Measurements from ENCODE around the gene POLR1G.
A peak's percentile ranks its signal among the peaks of the same experiment; 100 is the strongest.

POLR1G gene

DNA sequence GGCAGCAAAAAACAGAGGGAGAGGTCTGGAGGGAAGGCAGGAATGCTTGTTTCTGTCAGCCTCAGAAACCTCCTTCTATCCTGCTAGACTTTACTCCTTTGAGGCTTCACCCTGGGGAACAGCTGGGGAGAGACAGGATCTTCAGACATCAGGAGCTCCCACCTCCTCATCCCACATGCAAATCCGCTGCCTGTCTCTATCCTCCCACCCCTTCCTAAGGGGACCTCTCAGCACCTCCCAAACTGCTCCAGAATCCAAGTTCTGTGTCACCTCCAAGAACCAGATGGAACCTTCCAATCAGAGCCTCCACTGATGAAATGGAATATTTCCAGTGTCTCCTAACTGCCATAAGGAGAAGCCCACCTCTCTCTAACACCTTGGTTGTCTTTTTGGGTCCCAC lies 26.3 kb upstream of the POLR1G start:
- H3K27me3 ChIP-seq (ENCODE audit: insufficient read depth, insufficient read length), result peaks cover 5% of the 10 kb centered on the region
- H3K36me3 ChIP-seq (ENCODE audit: insufficient read depth, insufficient read length, low read length), result peaks cover 7% of the 10 kb centered on the region
- TF ChIP-seq YY1 (IDR thresholded peaks at IDR 0.05; ENCODE audit: insufficient read depth, insufficient read length) (no peak), ZNF274 (IDR thresholded peaks at IDR 0.05; ENCODE audit: low read depth, low read length) (no peak), SUZ12 (IDR thresholded peaks at IDR 0.05; ENCODE audit: extremely low read depth, insufficient read depth, insufficient read length) (no peak)

DNA sequence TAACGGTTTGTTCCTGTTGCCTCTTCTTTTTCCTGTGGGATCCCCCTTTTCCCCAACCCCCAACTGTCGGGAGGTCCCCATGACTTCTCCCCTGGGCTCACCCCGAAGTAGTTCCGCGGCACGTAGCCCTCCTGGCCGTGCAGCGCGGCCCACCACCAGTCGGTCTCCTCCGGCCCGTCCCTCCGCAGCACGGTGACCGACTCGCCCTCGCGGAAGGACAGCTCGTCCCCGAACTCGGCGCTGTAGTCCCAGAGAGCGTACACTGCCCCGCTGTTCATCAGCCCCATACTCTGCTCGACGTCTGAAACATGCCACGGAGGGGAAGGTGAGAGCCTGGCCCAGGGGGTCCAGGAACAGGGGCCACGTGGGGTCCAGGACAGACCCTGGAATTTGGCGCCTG lies 24.0 kb upstream of the POLR1G start:
- Histone ChIP-seq H3K9ac (ENCODE audit: insufficient read length, low read depth) (no peak overlapping the region), H3K27me3 (ENCODE audit: insufficient read depth, insufficient read length) (peaks cover 17% of the 10 kb centered on the region), H3K9me3 (ENCODE audit: insufficient read depth, low read length) (no peaks in the 10 kb centered on the region), H3K4me3 (ENCODE audit: insufficient read length, low read depth) (no peak overlapping the region), H3K4me1 (ENCODE audit: insufficient read depth, insufficient read length) (no peaks in the 10 kb centered on the region), H3K36me3 (ENCODE audit: insufficient read depth, insufficient read length, low read length) (peaks cover 8% of the 10 kb centered on the region)
- TF ChIP-seq YY1 (IDR thresholded peaks at IDR 0.05; ENCODE audit: insufficient read depth, insufficient read length) (no peak), ZNF274 (IDR thresholded peaks at IDR 0.05; ENCODE audit: low read depth, low read length) (no peak), SUZ12 (IDR thresholded peaks at IDR 0.05; ENCODE audit: extremely low read depth, insufficient read depth, insufficient read length) (no peak)
- no peak for DNase-seq (ENCODE audit: low read depth, low spot score)

More for the DNA sequence above, 26.3 kb upstream of the POLR1G start:
- Histone ChIP-seq H3K9me3 (ENCODE audit: insufficient read depth, low read length) (no peaks in the 10 kb centered on the region), H3K4me3 (ENCODE audit: insufficient read length, low read depth) (no peak overlapping the region), H3K4me1 (ENCODE audit: insufficient read depth, insufficient read length) (no peaks in the 10 kb centered on the region), H3K9ac (ENCODE audit: insufficient read length, low read depth) (no peak overlapping the region)
- DNase-seq (ENCODE audit: low read depth, low spot score), result no peak

DNA sequence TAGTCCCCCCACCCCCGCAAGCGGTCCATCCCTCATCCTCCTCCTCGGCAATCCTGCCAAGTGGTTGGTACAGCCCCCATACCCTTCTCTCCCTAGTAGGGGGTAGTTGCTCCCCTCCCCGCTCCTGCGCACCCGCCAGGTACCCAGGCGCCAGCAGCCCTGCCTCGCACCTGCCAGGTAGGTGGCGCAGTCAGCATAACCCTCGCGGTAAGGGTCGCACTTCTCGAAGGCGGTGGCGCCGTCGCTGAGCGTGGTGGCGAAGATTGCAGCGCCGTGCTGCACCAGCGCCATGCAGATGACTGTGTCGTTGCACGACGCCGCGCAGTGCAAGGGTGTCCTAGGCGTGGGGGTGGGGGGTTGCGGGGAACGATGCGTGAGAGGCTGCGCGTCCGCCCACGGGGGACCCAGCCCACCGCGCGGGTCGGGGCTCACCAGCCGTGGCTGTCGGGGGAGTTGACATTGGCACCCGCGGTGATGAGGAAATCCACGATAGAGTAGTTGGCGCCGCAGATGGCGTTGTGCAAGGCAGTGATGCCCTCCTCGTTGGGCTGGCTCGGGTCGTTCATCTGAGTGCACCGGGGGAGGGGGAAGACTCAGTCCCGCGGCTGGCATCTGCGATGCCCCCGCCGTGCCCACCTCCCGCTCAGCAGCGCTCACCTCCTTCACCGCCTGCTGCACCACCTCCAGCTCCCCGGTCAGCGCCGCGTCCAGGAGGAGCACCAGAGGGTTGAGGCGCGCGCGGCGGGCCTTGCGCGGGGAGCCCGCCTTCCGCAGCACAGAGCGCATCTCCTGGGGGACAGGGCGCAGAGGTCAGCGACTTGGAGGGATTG lies 20.8 kb upstream of the POLR1G start:
- Histone ChIP-seq H3K36me3 (ENCODE audit: insufficient read depth, insufficient read length, low read length) (peaks cover 11% of the 10 kb centered on the region), H3K9me3 (ENCODE audit: insufficient read depth, low read length) (no peaks in the 10 kb centered on the region), H3K9ac (ENCODE audit: insufficient read length, low read depth) (peak overlapping the region; percentile 8), H3K4me3 (ENCODE audit: insufficient read length, low read depth) (no peak overlapping the region), H3K4me1 (ENCODE audit: insufficient read depth, insufficient read length) (no peaks in the 10 kb centered on the region), H3K27me3 (ENCODE audit: insufficient read depth, insufficient read length) (peaks cover 17% of the 10 kb centered on the region)
- TF ChIP-seq ZNF274 (IDR thresholded peaks at IDR 0.05; ENCODE audit: low read depth, low read length) (no peak), YY1 (IDR thresholded peaks at IDR 0.05; ENCODE audit: insufficient read depth, insufficient read length) (no peak), SUZ12 (IDR thresholded peaks at IDR 0.05; ENCODE audit: extremely low read depth, insufficient read depth, insufficient read length) (no peak)
- no peak for DNase-seq (ENCODE audit: low read depth, low spot score)

DNA sequence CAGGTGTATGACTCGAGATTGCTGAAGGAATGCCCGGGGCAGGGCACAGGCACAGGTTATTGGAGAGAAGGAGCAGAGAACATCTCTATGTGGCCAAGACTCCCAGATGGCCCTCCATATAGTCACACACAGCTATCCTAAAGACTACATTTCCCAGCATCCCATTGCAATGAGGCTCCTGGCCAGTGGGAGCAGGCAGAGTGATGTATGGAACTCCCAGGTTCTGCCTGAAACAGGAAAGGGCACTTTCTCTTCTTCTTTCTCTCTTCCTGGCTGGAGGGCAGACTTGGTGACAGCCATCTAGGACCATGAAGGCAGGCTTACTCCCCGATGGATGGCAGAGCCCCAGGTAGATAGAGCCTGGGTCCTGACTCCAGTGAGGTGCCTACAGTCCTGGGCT lies 15.1 kb upstream of the POLR1G start:
- Histone ChIP-seq H3K9me3 (ENCODE audit: insufficient read depth, low read length) (no peaks in the 10 kb centered on the region), H3K36me3 (ENCODE audit: insufficient read depth, insufficient read length, low read length) (peaks cover 29% of the 10 kb centered on the region), H3K4me3 (ENCODE audit: insufficient read length, low read depth) (no peak overlapping the region), H3K27me3 (ENCODE audit: insufficient read depth, insufficient read length) (peaks cover under 1% of the 10 kb centered on the region), H3K9ac (ENCODE audit: insufficient read length, low read depth) (no peak overlapping the region), H3K4me1 (ENCODE audit: insufficient read depth, insufficient read length) (peaks cover 6% of the 10 kb centered on the region)
- DNase-seq (ENCODE audit: low read depth, low spot score), result no peak
- no peak for TF ChIP-seq YY1 (IDR thresholded peaks at IDR 0.05; ENCODE audit: insufficient read depth, insufficient read length)
- no peak for TF ChIP-seq SUZ12 (IDR thresholded peaks at IDR 0.05; ENCODE audit: extremely low read depth, insufficient read depth, insufficient read length)
- TF ChIP-seq ZNF274 (IDR thresholded peaks at IDR 0.05; ENCODE audit: low read depth, low read length), result no peak

DNA sequence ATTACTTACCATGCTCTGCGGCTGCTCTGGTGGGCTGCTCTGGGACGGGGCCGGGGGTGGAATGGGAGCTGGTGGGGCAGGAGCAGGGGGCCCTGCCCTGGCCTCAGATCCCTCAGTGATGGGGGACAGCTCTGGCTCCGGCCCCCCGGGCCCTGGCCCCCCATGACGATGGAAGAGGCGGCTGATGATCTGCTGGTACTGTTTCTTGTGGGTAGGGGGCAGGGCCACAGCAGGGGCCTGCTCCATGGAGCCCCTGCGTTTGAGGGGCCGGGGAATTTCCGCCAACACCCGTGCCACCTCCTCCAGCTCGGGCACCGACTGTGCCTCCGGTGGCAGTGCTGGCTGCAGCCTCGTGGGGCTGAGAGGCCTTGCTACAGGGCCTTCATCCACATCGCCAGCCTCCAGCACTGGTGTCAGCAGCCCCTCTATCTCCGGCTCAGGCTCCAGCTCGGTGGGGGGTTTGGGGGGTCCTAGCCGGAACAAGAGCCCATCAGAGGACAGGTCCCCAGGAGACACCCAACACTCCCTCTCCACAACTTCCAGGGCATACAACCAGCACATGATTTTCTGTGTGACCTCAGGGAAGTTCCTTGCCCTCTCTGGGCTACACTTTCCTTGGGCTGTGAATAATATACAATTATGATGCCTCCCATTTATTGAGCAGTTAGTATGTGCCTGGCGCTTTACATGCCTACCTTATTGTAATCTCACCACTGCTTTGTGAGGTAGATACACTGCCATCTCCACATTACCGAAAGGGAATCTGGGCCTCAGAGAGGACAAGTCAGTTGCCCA lies 14.4 kb upstream of the POLR1G start:
- Histone ChIP-seq H3K36me3 (ENCODE audit: insufficient read depth, insufficient read length, low read length) (peaks cover 29% of the 10 kb centered on the region), H3K4me3 (ENCODE audit: insufficient read length, low read depth) (no peak overlapping the region), H3K4me1 (ENCODE audit: insufficient read depth, insufficient read length) (peaks cover 6% of the 10 kb centered on the region), H3K9me3 (ENCODE audit: insufficient read depth, low read length) (no peaks in the 10 kb centered on the region), H3K9ac (ENCODE audit: insufficient read length, low read depth) (no peak overlapping the region), H3K27me3 (ENCODE audit: insufficient read depth, insufficient read length) (no peaks in the 10 kb centered on the region)
- DNase-seq (ENCODE audit: low read depth, low spot score), result no peak
- TF ChIP-seq SUZ12 (IDR thresholded peaks at IDR 0.05; ENCODE audit: extremely low read depth, insufficient read depth, insufficient read length) (no peak), ZNF274 (IDR thresholded peaks at IDR 0.05; ENCODE audit: low read depth, low read length) (no peak), YY1 (IDR thresholded peaks at IDR 0.05; ENCODE audit: insufficient read depth, insufficient read length) (no peak)

DNA sequence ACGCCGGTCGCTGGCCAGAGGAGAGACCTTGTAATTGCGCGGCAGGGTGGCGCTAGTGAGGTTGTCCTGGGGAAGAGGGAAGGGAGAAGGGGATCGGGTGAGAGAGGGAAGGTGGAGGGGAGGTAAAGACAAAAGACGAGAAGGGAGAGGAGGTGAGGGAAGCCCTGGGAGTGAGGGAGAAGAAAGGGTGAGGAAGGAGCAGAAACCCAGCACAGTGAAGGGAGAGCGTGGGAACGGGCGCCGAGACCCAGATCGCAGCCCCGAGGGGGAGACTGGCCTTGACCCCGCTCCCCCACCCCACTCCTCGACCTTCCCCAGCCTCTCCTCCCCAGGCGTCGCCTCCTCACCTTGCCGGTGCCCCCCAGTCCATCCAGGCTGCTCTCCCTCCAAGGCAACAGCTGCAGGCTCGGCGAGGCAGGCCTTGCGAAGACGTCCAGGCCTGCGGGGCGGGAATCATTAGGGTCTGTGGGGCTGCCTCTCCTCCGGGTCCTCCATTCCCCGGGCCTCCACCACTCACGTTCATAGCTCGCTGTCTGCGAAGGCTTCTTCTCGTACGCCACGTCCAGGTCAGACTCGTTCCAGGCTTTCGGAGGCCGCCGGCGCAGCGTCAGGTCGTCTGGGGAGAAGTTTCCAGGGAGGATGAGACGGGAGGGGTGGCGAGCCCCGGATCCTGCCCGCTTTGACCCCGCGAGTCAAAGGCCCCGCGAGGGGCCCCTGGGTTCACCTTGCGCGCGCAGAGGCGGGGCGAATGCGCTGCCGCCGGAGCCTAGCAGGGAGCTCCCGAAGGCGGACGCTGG lies 10.4 kb upstream of the POLR1G start:
- no peak for DNase-seq (ENCODE audit: low read depth, low spot score)

More for the DNA sequence above, 10.4 kb upstream of the POLR1G start:
- Histone ChIP-seq H3K27me3 (ENCODE audit: insufficient read depth, insufficient read length) (no peaks in the 10 kb centered on the region), H3K36me3 (ENCODE audit: insufficient read depth, insufficient read length, low read length) (peaks cover 38% of the 10 kb centered on the region), H3K4me1 (ENCODE audit: insufficient read depth, insufficient read length) (peaks cover 11% of the 10 kb centered on the region), H3K4me3 (ENCODE audit: insufficient read length, low read depth) (no peak overlapping the region), H3K9me3 (ENCODE audit: insufficient read depth, low read length) (no peaks in the 10 kb centered on the region), H3K9ac (ENCODE audit: insufficient read length, low read depth) (peak overlapping the region; percentile 10)
- TF ChIP-seq ZNF274 (IDR thresholded peaks at IDR 0.05; ENCODE audit: low read depth, low read length), result no peak
- no peak for TF ChIP-seq YY1 (IDR thresholded peaks at IDR 0.05; ENCODE audit: insufficient read depth, insufficient read length)
- TF ChIP-seq SUZ12 (IDR thresholded peaks at IDR 0.05; ENCODE audit: extremely low read depth, insufficient read depth, insufficient read length), result no peak

Measured in NT2/D1 (cell line).